ENCODE results near the gene PATJ.
A peak's percentile ranks its signal among the peaks of the same experiment; 100 is the strongest.

- no peak for TF ChIP-seq EZH2phosphoT487 (IDR thresholded peaks at IDR 0.05; ENCODE audit: unreplicated experiment)
- TF ChIP-seq CTCF (conservative IDR thresholded peaks at IDR 0.05; ENCODE audit: low read depth in 2 of 2) = no peak
- no peak for TF ChIP-seq CREB1 (CRISPR knock-in tag; IDR thresholded peaks at IDR 0.05; ENCODE audit: low read depth)
- peak; percentile 55; the same call in 1 of the 2 replicates for TF ChIP-seq POLR2AphosphoS5 (IDR thresholded peaks at IDR 0.05; ENCODE audit: low read depth)
- no peak for TF ChIP-seq JUNB (IDR thresholded peaks at IDR 0.05; ENCODE audit: unreplicated experiment)
- TF ChIP-seq REST (IDR thresholded peaks at IDR 0.05; ENCODE audit: unreplicated experiment) = no peak
- TF ChIP-seq EZH2 (IDR thresholded peaks at IDR 0.05; ENCODE audit: low read depth, unreplicated experiment) = no peak
- TF ChIP-seq ZNF114 (CRISPR knock-in tag; IDR thresholded peaks at IDR 0.05) = no peak
- TF ChIP-seq ZNF331 (CRISPR knock-in tag; IDR thresholded peaks at IDR 0.05; ENCODE audit: low read depth) = no peak
- TF ChIP-seq NANOG (IDR thresholded peaks at IDR 0.05; ENCODE audit: borderline replicate concordance) = no peak
Measured at GRCh38 chr1:62208087-62208486, 465.8 kb downstream of the PATJ start.
